WTC11 (cell line): ENCODE results near the gene PLEKHN1. TPM values are rescaled to one million over a fixed set of nuclear protein-coding genes. Genes with fewer than 3 reads are reported as not detected.

Experiments
- ATAC-seq: fragments of 200-7000 bp; cut with Tn5 transposase; 2 replicates; pipeline ENCODE4 v1.10.0; 2021; ENCODE audit warnings: mild to moderate bottlenecking, moderate library complexity
- CTCF ChIA-PET: fragments of 300-600 bp; sonication (Branson Sonifier 250); formaldehyde crosslinking; loops from one replicate; lab custom pipeline; 2021; ENCODE audit warnings: antibody characterized with exemption; lab: Charles Lee
- POLR2A ChIA-PET: fragments of 350-600 bp; sonication (Branson Sonifier 250); formaldehyde crosslinking; loops from one replicate; lab custom pipeline; 2021; ENCODE audit warnings: antibody characterized with exemption; lab: Charles Lee
- DNase-seq: peaks from one replicate; pipeline ENCODE4 v3.0.0; 2021; ENCODE audit warnings: low spot score
- H3K27ac Mint-ChIP-seq: 2 replicates; pipeline ENCODE4 v1.8.0; 2021; ENCODE audit warnings: mixed read lengths
- H3K27me3 Mint-ChIP-seq: 2 replicates; pipeline ENCODE4 v1.8.0; 2021; ENCODE audit warnings: low read depth, mild to moderate bottlenecking, moderate library complexity, mixed read lengths
- H3K36me3 Mint-ChIP-seq: 2 replicates; pipeline ENCODE4 v1.8.0; 2021; ENCODE audit warnings: mixed read lengths
- H3K4me1 Mint-ChIP-seq: 2 replicates; pipeline ENCODE4 v1.8.0; 2022; ENCODE audit warnings: mixed read lengths
- H3K4me3 Mint-ChIP-seq: 2 replicates; pipeline ENCODE4 v1.8.0; 2021; ENCODE audit warnings: mild to moderate bottlenecking, moderate library complexity, mixed read lengths
- H3K9me3 Mint-ChIP-seq: 2 replicates; pipeline ENCODE4 v1.8.0; 2021; ENCODE audit warnings: mixed read lengths
- CREB1 ChIP-seq: sonication (generic); formaldehyde crosslinking; IDR thresholded peaks from 2 replicates; pipeline ENCODE4 v1.8.0; 2023; ENCODE audit warnings: mild to moderate bottlenecking, missing genetic modification reagents
- ELF4 ChIP-seq: sonication (generic); formaldehyde crosslinking; IDR thresholded peaks from 2 replicates; pipeline ENCODE4 v1.8.1; 2022; ENCODE audit warnings: low read depth, mild to moderate bottlenecking, moderate library complexity, missing genetic modification reagents
- EMX1 ChIP-seq: fragments of 250-450 bp; sonication (Bioruptor Pico); IDR thresholded peaks from 2 replicates; pipeline ENCODE4 v1.8.0; 2021; ENCODE audit warnings: mild to moderate bottlenecking
- KAT7 ChIP-seq: sonication (generic); formaldehyde crosslinking; IDR thresholded peaks from 2 replicates; pipeline ENCODE4 v1.8.1; 2023; ENCODE audit warnings: missing genetic modification reagents, mild to moderate bottlenecking, borderline replicate concordance
- NR1H2 ChIP-seq: sonication (generic); formaldehyde crosslinking; IDR thresholded peaks from 2 replicates; pipeline ENCODE4 v1.9.0; 2021; ENCODE audit warnings: mild to moderate bottlenecking, moderate library complexity, missing genetic modification reagents
- NR3C1 ChIP-seq: sonication (generic); formaldehyde crosslinking; conservative IDR thresholded peaks from 2 replicates; pipeline ENCODE4 v1.8.1; 2023; ENCODE audit warnings: low read depth, mild to moderate bottlenecking, missing genetic modification reagents
- RELA ChIP-seq: sonication (generic); formaldehyde crosslinking; IDR thresholded peaks from 2 replicates; pipeline ENCODE4 v1.8.1; 2022; ENCODE audit warnings: missing genetic modification reagents, mild to moderate bottlenecking, borderline replicate concordance
- TP53 ChIP-seq: sonication (generic); formaldehyde crosslinking; IDR thresholded peaks from 2 replicates; pipeline ENCODE4 v1.8.1; 2023; ENCODE audit warnings: mild to moderate bottlenecking, missing genetic modification reagents
- ZNF232 ChIP-seq: sonication (generic); formaldehyde crosslinking; IDR thresholded peaks from 2 replicates; pipeline ENCODE4 v1.8.0; 2022; ENCODE audit warnings: mild to moderate bottlenecking, missing genetic modification reagents
- ZNF396 ChIP-seq: fragments of 250-450 bp; sonication (Bioruptor Pico); IDR thresholded peaks from 2 replicates; pipeline ENCODE4 v1.8.0; 2021; ENCODE audit warnings: mild to moderate bottlenecking, moderate library complexity, borderline replicate concordance
- total RNA-seq: library from RNA; stranded (reverse); gene quantifications from 3 replicates; pipeline ENCODE4 v1.2.3, GENCODE V29; 2021
- TF ChIP-seq, protein P1 (sequence below): sonication (generic); formaldehyde crosslinking; IDR thresholded peaks from 2 replicates; pipeline ENCODE4 v1.8.0; 2022; ENCODE audit warnings: missing genetic modification reagents
- TF ChIP-seq, protein P2 (sequence below): fragments of 200-600 bp; IDR thresholded peaks from 2 replicates; pipeline ENCODE4 v1.8.0; 2022; ENCODE audit warnings: antibody characterized with exemption
- TF ChIP-seq, protein P3 (sequence below): sonication (generic); formaldehyde crosslinking; IDR thresholded peaks from 2 replicates; pipeline ENCODE4 v1.8.0; 2022; ENCODE audit warnings: mild to moderate bottlenecking, missing genetic modification reagents
- TF ChIP-seq, protein P4 (sequence below): fragments of 250-450 bp; sonication (Bioruptor Pico); IDR thresholded peaks from 2 replicates; pipeline ENCODE4 v1.8.0; 2021; ENCODE audit warnings: mild to moderate bottlenecking
- TF ChIP-seq, protein P5 (sequence below): sonication (generic); formaldehyde crosslinking; IDR thresholded peaks from 2 replicates; pipeline ENCODE4 v1.8.0; 2022; ENCODE audit warnings: mild to moderate bottlenecking, missing genetic modification reagents

Gene PLEKHN1
- total RNA-seq, 1 experiment from 2014 or later = 3.4 TPM

DNA sequence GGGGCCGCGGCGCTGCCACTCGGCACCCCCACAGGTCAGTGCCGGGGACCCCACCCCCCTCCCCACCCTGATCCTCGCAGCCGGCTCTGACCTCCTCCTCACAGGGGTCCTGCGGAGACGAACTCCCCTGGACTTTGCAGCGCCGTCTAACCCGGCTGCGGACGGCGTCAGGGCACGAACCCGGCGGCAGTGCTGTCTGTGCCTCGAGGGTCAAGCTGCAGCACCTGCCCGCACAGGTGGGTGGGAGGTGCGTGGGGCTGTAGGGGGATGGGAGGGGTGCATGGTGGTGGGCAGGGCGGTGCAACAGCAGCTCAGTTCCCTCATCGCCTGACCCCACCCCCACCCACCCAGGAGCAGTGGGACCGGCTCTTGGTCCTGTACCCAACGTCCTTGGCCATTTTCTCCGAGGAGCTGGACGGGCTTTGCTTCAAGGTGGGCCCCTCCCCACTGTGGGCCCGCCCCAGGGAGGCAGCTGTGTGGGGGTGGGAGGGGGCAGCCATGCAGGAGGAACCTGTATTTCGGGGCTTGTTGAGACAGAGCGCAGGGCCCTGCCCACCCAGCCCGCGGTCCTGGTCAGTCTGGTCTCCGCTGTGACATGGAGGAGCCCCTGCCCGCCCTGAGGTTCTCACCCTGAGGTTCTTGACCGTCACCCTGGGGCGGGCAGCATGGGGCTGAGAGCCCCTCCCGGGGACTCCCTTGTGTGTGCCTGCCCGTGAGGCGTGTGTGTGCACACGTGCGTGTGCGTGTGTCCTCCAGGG is 4.9 kb downstream of the PLEKHN1 start (continued):
- TF ChIP-seq, protein P1, sequence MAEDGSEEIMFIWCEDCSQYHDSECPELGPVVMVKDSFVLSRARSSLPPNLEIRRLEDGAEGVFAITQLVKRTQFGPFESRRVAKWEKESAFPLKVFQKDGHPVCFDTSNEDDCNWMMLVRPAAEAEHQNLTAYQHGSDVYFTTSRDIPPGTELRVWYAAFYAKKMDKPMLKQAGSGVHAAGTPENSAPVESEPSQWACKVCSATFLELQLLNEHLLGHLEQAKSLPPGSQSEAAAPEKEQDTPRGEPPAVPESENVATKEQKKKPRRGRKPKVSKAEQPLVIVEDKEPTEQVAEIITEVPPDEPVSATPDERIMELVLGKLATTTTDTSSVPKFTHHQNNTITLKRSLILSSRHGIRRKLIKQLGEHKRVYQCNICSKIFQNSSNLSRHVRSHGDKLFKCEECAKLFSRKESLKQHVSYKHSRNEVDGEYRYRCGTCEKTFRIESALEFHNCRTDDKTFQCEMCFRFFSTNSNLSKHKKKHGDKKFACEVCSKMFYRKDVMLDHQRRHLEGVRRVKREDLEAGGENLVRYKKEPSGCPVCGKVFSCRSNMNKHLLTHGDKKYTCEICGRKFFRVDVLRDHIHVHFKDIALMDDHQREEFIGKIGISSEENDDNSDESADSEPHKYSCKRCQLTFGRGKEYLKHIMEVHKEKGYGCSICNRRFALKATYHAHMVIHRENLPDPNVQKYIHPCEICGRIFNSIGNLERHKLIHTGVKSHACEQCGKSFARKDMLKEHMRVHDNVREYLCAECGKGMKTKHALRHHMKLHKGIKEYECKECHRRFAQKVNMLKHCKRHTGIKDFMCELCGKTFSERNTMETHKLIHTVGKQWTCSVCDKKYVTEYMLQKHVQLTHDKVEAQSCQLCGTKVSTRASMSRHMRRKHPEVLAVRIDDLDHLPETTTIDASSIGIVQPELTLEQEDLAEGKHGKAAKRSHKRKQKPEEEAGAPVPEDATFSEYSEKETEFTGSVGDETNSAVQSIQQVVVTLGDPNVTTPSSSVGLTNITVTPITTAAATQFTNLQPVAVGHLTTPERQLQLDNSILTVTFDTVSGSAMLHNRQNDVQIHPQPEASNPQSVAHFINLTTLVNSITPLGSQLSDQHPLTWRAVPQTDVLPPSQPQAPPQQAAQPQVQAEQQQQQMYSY (CRISPR knock-in tag) = no peak
- TF ChIP-seq RELA (CRISPR knock-in tag) = no peak
- no peak for TF ChIP-seq ELF4
- TF ChIP-seq, protein P2, sequence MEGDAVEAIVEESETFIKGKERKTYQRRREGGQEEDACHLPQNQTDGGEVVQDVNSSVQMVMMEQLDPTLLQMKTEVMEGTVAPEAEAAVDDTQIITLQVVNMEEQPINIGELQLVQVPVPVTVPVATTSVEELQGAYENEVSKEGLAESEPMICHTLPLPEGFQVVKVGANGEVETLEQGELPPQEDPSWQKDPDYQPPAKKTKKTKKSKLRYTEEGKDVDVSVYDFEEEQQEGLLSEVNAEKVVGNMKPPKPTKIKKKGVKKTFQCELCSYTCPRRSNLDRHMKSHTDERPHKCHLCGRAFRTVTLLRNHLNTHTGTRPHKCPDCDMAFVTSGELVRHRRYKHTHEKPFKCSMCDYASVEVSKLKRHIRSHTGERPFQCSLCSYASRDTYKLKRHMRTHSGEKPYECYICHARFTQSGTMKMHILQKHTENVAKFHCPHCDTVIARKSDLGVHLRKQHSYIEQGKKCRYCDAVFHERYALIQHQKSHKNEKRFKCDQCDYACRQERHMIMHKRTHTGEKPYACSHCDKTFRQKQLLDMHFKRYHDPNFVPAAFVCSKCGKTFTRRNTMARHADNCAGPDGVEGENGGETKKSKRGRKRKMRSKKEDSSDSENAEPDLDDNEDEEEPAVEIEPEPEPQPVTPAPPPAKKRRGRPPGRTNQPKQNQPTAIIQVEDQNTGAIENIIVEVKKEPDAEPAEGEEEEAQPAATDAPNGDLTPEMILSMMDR = no peak
- TF ChIP-seq, protein P3, sequence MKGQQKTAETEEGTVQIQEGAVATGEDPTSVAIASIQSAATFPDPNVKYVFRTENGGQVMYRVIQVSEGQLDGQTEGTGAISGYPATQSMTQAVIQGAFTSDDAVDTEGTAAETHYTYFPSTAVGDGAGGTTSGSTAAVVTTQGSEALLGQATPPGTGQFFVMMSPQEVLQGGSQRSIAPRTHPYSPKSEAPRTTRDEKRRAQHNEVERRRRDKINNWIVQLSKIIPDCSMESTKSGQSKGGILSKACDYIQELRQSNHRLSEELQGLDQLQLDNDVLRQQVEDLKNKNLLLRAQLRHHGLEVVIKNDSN = no peak

DNA sequence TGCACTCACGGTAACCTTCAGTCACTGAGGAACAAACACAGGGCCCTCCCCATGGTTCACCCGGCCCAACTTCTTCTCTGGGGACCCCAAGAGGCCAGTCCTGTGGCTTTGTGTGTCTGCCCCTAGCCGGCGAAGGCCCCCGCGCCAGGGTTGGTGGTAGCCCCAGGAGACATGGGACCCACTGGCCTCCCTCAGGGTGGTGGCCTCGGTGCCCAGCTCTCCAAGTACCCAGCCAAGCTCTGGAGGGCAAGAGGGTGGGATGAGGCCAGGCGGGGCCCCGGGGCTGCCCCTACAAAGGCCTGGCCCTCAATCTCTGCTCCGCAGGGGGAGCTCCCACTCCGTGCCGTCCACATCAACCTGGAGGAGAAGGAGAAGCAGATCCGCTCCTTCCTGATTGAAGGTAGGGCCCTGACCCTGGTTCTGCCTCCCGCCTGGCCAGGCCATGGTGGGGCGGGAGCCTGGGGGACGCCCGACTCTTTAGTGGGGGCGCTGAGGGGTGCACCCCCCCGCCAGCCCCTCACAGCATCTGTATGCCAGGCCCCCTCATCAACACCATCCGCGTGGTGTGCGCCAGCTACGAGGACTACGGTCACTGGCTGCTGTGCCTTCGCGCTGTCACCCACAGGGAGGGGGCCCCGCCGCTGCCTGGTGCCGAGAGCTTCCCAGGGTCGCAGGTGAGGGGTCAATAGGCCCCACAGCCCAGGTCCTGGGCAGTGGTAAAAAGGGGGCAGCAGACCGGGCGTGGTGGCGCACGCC is 5.6 kb downstream of the PLEKHN1 start:
- POLR2A ChIA-PET = no interaction called here
- DNase-seq (no peak), ATAC-seq (no peak)
- Mint-ChIP-seq H3K27ac (no peak overlapping the region), H3K36me3 (no peaks in the 10 kb centered on the region), H3K4me1 (peaks cover 4% of the 10 kb centered on the region), H3K4me3 (no peak overlapping the region), H3K9me3 (no peaks in the 10 kb centered on the region; the same call in 1 of the 2 replicates), H3K27me3 (peaks cover 40% of the 10 kb centered on the region)
- TF ChIP-seq TP53 (no peak), KAT7 (CRISPR knock-in tag) (no peak)
- CTCF ChIA-PET = interaction anchor here (1.0 to 2.9 kb wide), 5 partner anchors 12 to 91 kb away, joined by 3 to 15 read pairs (median 6); no protein-coding TSS in a partner anchor

DNA sequence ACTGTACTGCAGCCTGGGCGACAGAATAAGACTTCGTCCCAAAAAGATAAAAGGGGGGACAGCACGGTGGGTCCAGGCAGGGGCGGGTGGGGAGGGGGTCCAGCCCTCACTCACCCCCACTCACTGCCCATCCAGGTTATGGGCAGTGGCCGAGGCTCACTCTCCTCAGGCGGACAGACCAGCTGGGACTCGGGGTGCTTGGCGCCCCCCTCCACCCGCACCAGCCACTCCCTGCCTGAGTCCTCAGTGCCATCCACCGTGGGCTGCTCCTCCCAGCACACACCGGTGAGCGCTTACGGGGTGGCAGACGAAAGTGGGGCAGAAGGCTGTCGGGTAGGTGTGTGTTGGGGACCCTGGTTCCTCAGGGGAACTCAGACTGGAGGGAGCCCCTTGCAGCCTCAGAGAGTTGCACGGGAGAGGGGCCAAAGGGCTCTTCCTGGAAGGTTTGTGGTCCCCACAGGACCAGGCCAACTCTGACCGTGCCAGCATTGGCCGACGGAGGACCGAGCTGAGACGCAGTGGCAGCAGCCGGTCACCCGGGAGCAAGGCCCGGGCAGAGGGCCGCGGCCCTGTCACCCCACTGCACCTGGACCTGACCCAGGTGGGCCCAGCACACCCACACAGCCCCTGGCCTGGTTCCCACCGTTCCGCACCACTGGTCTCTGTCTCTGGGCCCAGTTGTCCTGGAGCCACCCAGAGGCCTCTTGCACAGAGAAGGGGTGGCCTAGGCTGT is 6.6 kb downstream of the PLEKHN1 start:
- H3K4me1 Mint-ChIP-seq = peaks cover 4% of the 10 kb centered on the region
- no peak for TF ChIP-seq EMX1 (CRISPR knock-in tag)
- no peak for TF ChIP-seq NR1H2 (CRISPR knock-in tag)
- no peak for TF ChIP-seq ZNF232
- TF ChIP-seq, protein P4, sequence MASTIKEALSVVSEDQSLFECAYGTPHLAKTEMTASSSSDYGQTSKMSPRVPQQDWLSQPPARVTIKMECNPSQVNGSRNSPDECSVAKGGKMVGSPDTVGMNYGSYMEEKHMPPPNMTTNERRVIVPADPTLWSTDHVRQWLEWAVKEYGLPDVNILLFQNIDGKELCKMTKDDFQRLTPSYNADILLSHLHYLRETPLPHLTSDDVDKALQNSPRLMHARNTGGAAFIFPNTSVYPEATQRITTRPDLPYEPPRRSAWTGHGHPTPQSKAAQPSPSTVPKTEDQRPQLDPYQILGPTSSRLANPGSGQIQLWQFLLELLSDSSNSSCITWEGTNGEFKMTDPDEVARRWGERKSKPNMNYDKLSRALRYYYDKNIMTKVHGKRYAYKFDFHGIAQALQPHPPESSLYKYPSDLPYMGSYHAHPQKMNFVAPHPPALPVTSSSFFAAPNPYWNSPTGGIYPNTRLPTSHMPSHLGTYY (CRISPR knock-in tag) = no peak
- TF ChIP-seq ZNF396 (CRISPR knock-in tag) = no peak
- TF ChIP-seq, protein P5, sequence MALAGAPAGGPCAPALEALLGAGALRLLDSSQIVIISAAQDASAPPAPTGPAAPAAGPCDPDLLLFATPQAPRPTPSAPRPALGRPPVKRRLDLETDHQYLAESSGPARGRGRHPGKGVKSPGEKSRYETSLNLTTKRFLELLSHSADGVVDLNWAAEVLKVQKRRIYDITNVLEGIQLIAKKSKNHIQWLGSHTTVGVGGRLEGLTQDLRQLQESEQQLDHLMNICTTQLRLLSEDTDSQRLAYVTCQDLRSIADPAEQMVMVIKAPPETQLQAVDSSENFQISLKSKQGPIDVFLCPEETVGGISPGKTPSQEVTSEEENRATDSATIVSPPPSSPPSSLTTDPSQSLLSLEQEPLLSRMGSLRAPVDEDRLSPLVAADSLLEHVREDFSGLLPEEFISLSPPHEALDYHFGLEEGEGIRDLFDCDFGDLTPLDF (CRISPR knock-in tag) = no peak
- no peak for TF ChIP-seq CREB1 (CRISPR knock-in tag)
- TF ChIP-seq NR3C1 (CRISPR knock-in tag) = no peak
- H3K36me3 Mint-ChIP-seq = no peaks in the 10 kb centered on the region
- no peak for DNase-seq
- ATAC-seq = no peak
- H3K27ac Mint-ChIP-seq = no peak overlapping the region
- POLR2A ChIA-PET = no interaction called here
- no peak overlapping the region for H3K4me3 Mint-ChIP-seq
- H3K9me3 Mint-ChIP-seq = no peaks in the 10 kb centered on the region; the same call in 1 of the 2 replicates
- H3K27me3 Mint-ChIP-seq = peaks cover 30% of the 10 kb centered on the region
- CTCF ChIA-PET = interaction anchor here (1.0 kb wide), 1 partner anchor 60 kb away, joined by 3 read pairs; no protein-coding TSS in a partner anchor
